Fibroblast of lung (primary cell): ENCODE data around the gene SMAD3.

Experiments used
- EZH2 ChIP-seq: IDR thresholded peaks from 2 replicates; pipeline ENCODE4 v1.5.1; 2012; ENCODE audit warnings: low read length, control low read depth, mild to moderate bottlenecking; ENCODE audit errors: missing control alignments
- TF ChIP-seq, protein P1 (sequence below), 2 donors: IDR thresholded peaks in 1 of 2; conservative IDR thresholded peaks in 1 of 2; 1 replicate in 1 of 2; 2 replicates in 1 of 2; pipeline ENCODE4 v1.5.1; 2011 to 2012; ENCODE audit warnings: low read length in 2 of 2, control low read depth in 1 of 2, inconsistent platforms in 1 of 2, low read depth in 1 of 2, mild to moderate bottlenecking in 1 of 2

DNA sequence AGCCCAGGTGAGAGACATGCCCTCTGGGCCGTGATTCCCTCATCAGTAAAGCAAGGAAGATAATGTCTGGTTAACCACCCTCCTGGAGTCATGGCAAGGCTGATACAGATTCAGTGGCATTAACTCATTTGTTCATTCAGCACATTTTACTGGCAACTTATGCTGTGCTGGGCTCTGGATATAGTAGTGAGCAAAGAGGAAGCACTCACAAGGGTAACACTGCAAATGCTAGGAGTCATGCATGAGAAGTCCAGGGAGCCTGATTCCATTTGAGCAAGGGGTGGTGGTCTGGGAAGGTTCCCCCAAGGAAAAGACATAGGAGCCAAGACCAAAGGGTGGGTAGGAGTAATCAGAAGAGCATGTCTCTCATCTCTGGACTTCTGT is 50.2 kb downstream of the SMAD3 start:
- TF ChIP-seq, protein P1, sequence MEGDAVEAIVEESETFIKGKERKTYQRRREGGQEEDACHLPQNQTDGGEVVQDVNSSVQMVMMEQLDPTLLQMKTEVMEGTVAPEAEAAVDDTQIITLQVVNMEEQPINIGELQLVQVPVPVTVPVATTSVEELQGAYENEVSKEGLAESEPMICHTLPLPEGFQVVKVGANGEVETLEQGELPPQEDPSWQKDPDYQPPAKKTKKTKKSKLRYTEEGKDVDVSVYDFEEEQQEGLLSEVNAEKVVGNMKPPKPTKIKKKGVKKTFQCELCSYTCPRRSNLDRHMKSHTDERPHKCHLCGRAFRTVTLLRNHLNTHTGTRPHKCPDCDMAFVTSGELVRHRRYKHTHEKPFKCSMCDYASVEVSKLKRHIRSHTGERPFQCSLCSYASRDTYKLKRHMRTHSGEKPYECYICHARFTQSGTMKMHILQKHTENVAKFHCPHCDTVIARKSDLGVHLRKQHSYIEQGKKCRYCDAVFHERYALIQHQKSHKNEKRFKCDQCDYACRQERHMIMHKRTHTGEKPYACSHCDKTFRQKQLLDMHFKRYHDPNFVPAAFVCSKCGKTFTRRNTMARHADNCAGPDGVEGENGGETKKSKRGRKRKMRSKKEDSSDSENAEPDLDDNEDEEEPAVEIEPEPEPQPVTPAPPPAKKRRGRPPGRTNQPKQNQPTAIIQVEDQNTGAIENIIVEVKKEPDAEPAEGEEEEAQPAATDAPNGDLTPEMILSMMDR (conservative IDR thresholded peaks at IDR 0.05 in 1 of 2, IDR thresholded peaks at IDR 0.05 in 1 of 2; ENCODE audit: low read depth in 1 of 2, low read length in 2 of 2) = no peak
- TF ChIP-seq EZH2 = no peak
